Prostate gland (tissue), 2 donors: ENCODE data around the gene COX19. TPM values are rescaled to one million over a fixed set of nuclear protein-coding genes. Genes with fewer than 3 reads are reported as not detected.

Experiments
- DNase-seq: peaks from one replicate; pipeline ENCODE4 v3.0.0-alpha.2; 2019; ENCODE audit warnings: low spot score
- H3K27ac ChIP-seq, 2 donors: fragments of 200-600 bp; sonication (generic); 2 replicates each; pipeline ENCODE4 v1.5.1; 2017 to 2019
- H3K27me3 ChIP-seq: fragments of 200-600 bp; sonication (generic); replicated peaks from 2 replicates; pipeline ENCODE4 v1.5.1; 2019; ENCODE audit not compliant: insufficient read depth
- H3K36me3 ChIP-seq, 2 donors: fragments of 200-600 bp; sonication (generic); 1 replicate in 1 of 2; 2 replicates in 1 of 2; pipeline versions ENCODE4 v1.5.1 to v1.8.1; 2017 to 2019
- H3K4me1 ChIP-seq: fragments of 200-600 bp; sonication (generic); replicated peaks from 2 replicates; pipeline ENCODE4 v1.5.1; 2019
- H3K4me3 ChIP-seq, 2 donors: fragments of 200-600 bp; sonication (generic); 2 replicates each; pipeline ENCODE4 v1.5.1; 2017 to 2019
- H3K9me3 ChIP-seq: fragments of 200-600 bp; sonication (generic); 2 replicates; pipeline ENCODE4 v1.5.1; 2017
- CTCF ChIP-seq, 4 experiments: fragments of 200-600 bp in 2 of 4; fragments of 450-650 bp in 2 of 4; sonication (generic) in 2 of 4; IDR thresholded peaks; 1 replicate in 3 of 4; 2 replicates in 1 of 4; pipeline ENCODE4 v1.5.1; 2016 to 2019; ENCODE audit warnings: antibody characterized with exemption in 4 of 4, mild to moderate bottlenecking in 2 of 4, moderate library complexity in 2 of 4
- POLR2A ChIP-seq: fragments of 450-650 bp; IDR thresholded peaks from one replicate; pipeline ENCODE4 v1.6.1; 2016; ENCODE audit warnings: antibody characterized with exemption, mild to moderate bottlenecking
- POLR2AphosphoS5 ChIP-seq: sonication (generic); formaldehyde crosslinking; IDR thresholded peaks from one replicate; pipeline ENCODE4 v1.6.1; 2017; ENCODE audit warnings: antibody characterized with exemption
- WGBS: methylation state at CpG from one replicate; pipeline ENCODE4 v1.1.5; 2018; 5-methylcytosine and 5-hydroxymethylcytosine counted together
- intact Hi-C: fragments of 100-400 bp; cut with DNase I; formaldehyde crosslinking; loops from one replicate; pipeline ENCODE4 v1.14.2; 2022
- total RNA-seq, 2 donors: library from RNA; depleted of rRNA; stranded (reverse); fragments of >200 nt; gene quantifications; one replicate each; pipeline ENCODE4 v1.1.0, GENCODE V29; 2016

Gene COX19
- total RNA-seq, 2 donors from 2014 or later, result 11.3 to 17.0 TPM

- no peak overlapping the region for H3K4me3 ChIP-seq
- intact Hi-C loops, result no loop called here
- H3K9me3 ChIP-seq, result no peaks in the 10 kb centered on the region
- no peaks in the 10 kb centered on the region for H3K36me3 ChIP-seq
- no peak overlapping the region for H3K27ac ChIP-seq
- 75% methylated on average over 29 of the region's 29 CpGs for WGBS
- no peaks in the 10 kb centered on the region for H3K27me3 ChIP-seq
- TF ChIP-seq POLR2AphosphoS5, result no peak
- no peak for TF ChIP-seq POLR2A
- TF ChIP-seq CTCF (IDR thresholded peaks at IDR 0.05), result no peak
- H3K4me1 ChIP-seq, result no peaks in the 10 kb centered on the region
- no peak for DNase-seq
Observed at GRCh38 chr7:930975-931758, 44.2 kb downstream of the COX19 start.

DNA sequence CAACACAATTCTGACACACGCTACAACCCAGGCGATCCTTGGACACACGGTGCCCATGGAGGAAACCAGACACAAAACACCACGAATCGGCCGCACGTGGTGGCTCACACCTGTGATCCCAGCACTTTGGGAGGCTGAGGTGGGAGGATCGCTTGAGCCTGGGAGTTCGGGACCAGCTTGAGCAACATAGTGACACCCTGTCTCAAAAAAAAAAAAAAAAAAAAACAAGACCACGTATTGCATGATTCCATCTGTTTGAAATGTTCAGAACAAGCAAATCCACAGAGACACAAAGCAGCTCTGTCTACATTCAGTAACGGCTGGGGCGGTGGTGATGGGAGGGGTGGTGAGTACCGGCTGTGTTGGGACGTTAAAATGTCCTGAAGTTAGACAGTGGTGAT lies 46.0 kb downstream of the COX19 start:
- no peaks in the 10 kb centered on the region for H3K27me3 ChIP-seq
- no peaks in the 10 kb centered on the region for H3K4me1 ChIP-seq
- no peak overlapping the region for H3K27ac ChIP-seq
- DNase-seq, result no peak
- 80% methylated on average over 14 of the region's 14 CpGs for WGBS
- no peaks in the 10 kb centered on the region for H3K9me3 ChIP-seq
- intact Hi-C loops, result no loop called here
- no peaks in the 10 kb centered on the region for H3K36me3 ChIP-seq
- no peak overlapping the region for H3K4me3 ChIP-seq
- TF ChIP-seq POLR2A (no peak), POLR2AphosphoS5 (no peak), CTCF (IDR thresholded peaks at IDR 0.05) (no peak)

GRCh38 chr7:927031-927671 lies 48.2 kb downstream of the COX19 start:
- 75% methylated on average over 21 of the region's 21 CpGs for WGBS
- Histone ChIP-seq H3K27ac (no peak overlapping the region), H3K27me3 (no peaks in the 10 kb centered on the region), H3K4me1 (no peaks in the 10 kb centered on the region), H3K9me3 (no peaks in the 10 kb centered on the region), H3K4me3 (no peak overlapping the region), H3K36me3 (no peaks in the 10 kb centered on the region)
- DNase-seq, result no peak
- intact Hi-C loops, result no loop called here
- TF ChIP-seq CTCF (IDR thresholded peaks at IDR 0.05) (no peak), POLR2A (no peak), POLR2AphosphoS5 (no peak)

DNA sequence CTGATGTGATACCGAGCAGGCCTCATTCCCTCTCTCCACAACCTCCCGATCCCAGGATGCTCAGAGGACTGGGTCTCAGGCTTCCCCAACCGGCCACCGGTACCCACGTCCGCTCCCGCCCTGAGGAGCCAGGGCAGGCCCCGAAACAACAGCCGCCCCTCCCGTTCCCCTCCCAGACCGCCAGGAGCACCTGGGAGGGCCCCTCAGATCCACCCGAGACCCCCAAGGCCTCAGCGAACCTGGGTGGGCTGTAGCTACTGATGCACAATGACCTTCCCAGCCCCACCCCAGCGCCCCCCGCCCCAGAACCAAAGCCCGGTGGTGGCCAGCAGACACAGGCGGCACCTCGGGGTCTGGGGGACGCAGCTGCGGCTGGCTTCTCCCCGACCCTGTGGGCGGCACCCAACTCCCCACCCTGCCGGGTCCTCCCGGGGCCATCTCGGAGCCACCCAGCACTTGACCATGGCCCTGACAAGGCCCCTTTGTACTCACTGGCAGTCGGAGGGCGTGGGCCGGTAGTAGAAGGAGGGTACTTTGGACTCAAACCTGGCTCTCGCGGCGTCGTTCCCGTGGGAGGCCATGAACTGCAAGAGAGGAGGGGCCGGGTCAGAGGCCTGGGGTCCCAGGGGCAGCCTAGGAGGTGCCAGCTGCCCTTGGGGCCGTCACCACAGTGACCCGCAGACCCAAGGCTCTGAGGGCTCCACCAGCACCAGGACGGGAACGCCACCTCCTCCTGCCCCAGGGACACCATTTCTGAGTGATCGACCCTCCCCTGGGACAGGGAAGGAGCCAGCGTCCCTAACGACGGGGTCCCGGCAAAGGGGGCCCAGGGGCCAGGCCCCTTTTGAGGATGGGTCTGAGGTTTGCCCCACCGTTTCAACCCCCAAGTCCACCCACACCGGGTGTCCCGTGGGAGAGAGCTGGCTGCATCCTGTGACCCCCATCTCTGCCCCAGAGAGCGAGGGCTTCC lies 49.0 kb downstream of the COX19 start:
- Histone ChIP-seq H3K27ac (no peak overlapping the region), H3K27me3 (no peaks in the 10 kb centered on the region), H3K4me3 (no peak overlapping the region), H3K4me1 (no peaks in the 10 kb centered on the region), H3K36me3 (no peaks in the 10 kb centered on the region), H3K9me3 (no peaks in the 10 kb centered on the region)
- no peak for DNase-seq
- 83% methylated on average over 47 of the region's 47 CpGs for WGBS
- intact Hi-C loops, result no loop called here
- TF ChIP-seq POLR2AphosphoS5 (no peak), POLR2A (no peak), CTCF (IDR thresholded peaks at IDR 0.05) (no peak)
